ENCODE measurements around the gene WASL.
"Not testable (repeated sequence)": the region's sequence is repeated elsewhere in the genome, so short reads cannot be mapped to it uniquely, and the experiment has no call there.

WASL gene

GRCh38 chr7:123769371-123769770, 20.6 kb upstream of the WASL start:
- no peak for DNase-seq (ENCODE audit: low read depth in 2 of 2)

- DNase-seq (ENCODE audit: low read depth in 2 of 2) = no peak
These were observed 19.7 kb upstream of the WASL start for GRCh38 chr7:123768493-123768892.

- DNase-seq (ENCODE audit: low read depth in 2 of 2) = no peak
These were observed 14.4 kb upstream of the WASL start for GRCh38 chr7:123763191-123763661.

DNA sequence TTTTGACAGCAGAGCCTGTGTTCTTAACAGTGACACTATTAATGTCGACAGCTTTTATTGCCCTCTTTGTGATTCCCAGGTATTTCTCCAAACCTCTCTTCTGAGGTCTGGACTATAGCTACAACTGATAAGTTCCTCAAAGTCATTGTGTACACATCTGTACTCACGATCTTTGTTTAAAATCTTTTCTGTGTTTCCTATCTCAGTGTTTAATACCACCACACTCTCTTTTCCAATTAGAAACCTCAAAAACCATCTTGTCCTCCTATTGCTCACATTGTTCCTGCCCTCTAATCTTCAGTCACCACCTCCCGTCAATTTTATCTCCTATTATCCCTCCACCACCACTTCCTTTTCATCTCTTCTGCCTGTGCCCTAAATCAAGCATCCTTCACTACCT, 12.9 kb upstream of the WASL start:
- no peak for DNase-seq (ENCODE audit: low read depth in 2 of 2)

- no peak for DNase-seq (ENCODE audit: low read depth in 2 of 2)
These were observed 8.3 kb upstream of the WASL start for GRCh38 chr7:123757095-123757494.

- DNase-seq (ENCODE audit: low read depth in 2 of 2) = no peak
These were observed 6.5 kb upstream of the WASL start for GRCh38 chr7:123755338-123755737.

- DNase-seq (ENCODE audit: low read depth in 2 of 2) = no peak
These were observed 5.6 kb upstream of the WASL start for GRCh38 chr7:123754271-123754871.

- no peak for DNase-seq (ENCODE audit: low read depth in 2 of 2)
These were observed 3.7 kb upstream of the WASL start for GRCh38 chr7:123752534-123752933.

GRCh38 chr7:123751821-123752220, 3.0 kb upstream of the WASL start:
- DNase-seq (ENCODE audit: low read depth in 2 of 2) = no peak

DNA sequence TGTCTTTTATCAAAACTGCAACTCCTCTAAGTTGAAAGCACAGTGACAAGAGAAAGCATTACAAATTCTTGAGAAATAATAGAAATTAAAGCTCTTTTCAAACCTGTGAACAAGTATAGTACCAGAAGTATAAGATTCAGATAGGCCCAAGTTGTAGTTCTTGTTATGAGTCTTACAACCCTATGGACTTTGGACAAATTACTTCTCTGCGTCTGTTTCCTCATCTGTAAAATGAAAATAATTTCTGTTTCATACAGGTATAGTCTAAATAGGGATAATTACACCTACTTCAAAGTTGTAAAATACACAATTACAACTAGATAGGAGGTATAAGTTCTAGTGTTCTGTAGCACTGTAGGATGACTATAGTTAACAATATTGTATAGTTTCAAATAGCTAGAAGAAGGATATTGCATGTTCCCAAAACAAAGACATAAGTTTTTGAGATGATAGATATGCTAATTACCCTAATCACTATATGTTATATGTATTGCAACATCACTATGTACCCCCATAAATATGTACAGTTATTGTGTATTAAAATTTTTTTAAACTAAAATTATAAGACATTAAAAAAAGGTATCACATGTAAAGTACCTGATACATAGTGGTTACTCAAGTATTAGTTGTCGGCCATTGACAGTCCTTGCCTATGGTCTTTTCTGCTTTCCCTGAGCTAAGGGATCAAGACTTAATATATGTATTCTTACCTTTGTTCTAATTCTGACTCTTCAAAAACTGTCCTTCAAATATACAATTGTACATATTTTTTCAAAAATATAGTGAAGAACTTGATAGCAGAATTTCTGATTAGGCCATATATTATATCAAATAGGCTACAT, 1.8 kb upstream of the WASL start:
- no peak for DNase-seq (ENCODE audit: low read depth in 2 of 2)

GRCh38 chr7:123749537-123749857, 694 bp upstream of the WASL start:
- no peak for DNase-seq (ENCODE audit: low read depth in 2 of 2)

DNA sequence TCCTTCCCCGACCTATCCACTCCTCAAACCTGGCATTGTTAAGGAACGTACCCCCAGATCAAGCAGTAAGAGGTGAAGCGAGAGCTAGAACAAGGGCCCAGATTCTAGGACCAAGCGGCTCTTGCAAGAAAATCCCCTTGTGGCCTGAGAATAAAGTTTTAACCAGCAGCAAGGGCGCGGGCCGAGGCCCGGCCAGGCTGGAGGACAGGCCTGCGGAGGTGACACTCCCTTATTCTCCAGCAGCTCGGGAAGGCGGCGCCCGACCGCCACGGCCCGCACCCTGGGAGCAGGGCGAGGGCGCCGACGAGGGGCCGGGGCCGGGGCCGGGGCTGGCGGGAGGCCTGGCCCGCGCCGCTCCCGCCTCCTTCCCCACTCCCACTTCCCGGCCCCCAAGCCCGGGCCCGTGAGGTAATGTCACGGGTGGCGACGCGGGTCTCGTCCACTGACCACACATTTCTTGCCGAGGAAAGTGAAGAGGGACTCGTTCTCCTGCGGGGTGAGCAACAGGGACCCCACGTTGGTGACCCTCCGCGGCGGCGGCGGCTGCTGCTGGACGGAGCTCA, 551 bp downstream of the WASL start:
- no peak for DNase-seq (ENCODE audit: low read depth in 2 of 2)

DNA sequence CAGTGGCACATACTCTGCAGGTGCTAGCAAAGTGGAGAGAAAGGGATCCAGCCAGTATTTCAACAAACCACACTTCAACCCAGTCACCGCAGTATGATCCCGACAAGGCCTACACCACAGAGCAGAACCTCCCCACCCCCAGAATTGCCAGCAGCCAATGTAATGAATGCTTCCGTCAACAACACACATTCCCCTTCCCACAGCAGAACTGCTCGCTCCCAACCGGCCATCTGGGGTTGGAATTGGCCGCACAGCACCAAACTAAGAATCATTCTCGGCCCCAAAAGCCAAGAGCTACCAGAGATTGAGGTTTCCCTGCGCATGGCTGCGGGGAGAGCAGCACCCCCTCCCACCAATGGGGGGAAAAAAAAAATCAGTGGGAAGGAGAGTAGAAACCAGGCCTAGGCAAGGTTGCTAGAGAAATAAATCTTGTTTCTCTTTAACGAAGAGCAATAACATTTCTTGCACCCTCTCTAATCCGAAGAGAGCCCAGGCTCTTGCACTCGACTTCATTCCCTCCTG, 1.1 kb downstream of the WASL start:
- no peak for DNase-seq (ENCODE audit: low read depth in 2 of 2)

- no peak for DNase-seq (ENCODE audit: low read depth in 2 of 2)
These were observed 1.8 kb downstream of the WASL start for GRCh38 chr7:123746931-123747488.

DNA sequence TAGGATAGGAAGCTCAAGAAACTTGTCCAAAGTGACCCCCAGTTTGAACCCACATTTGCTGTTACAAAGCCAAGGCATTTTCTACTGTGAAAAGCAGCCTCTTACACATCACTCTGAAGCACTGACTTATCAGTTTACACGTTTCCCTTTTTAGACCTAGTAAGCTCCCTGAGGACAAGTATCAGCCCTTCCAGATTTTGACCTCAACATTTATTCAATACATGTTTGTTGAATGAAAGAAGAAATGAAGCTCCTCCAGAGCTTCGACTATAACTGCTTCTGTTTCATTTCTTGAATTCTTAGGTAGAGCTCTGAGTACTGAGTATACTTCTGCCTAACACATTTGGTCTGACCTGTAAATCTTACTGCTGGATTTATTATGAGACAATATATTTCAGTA, 2.7 kb downstream of the WASL start:
- DNase-seq (ENCODE audit: low read depth in 2 of 2) = no peak

DNA sequence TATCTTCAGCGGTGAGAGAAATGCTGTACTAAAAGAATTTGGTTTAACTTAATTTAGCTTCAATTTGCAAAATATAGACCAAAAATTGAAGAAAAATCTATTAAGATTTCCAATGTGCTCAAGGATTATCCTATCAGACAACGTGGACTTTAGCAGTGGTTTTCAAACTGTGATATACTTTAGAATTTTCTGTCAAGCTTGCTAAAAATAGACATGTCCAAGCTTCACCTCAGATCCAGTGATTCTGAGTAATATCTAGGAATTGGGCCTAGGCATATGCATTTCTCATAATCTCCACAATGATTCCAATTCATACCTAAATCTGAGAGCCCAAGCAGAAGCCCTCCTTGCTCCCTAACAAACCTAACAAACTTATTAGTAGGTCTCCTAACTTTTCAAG, 3.4 kb downstream of the WASL start:
- no peak for DNase-seq (ENCODE audit: low read depth in 2 of 2)

- DNase-seq (ENCODE audit: low read depth in 2 of 2) = no peak
These were observed 4.4 kb downstream of the WASL start for GRCh38 chr7:123744416-123744815.

- no peak for DNase-seq (ENCODE audit: low read depth in 2 of 2)
These were observed 6.9 kb downstream of the WASL start for GRCh38 chr7:123741940-123742339.

DNA sequence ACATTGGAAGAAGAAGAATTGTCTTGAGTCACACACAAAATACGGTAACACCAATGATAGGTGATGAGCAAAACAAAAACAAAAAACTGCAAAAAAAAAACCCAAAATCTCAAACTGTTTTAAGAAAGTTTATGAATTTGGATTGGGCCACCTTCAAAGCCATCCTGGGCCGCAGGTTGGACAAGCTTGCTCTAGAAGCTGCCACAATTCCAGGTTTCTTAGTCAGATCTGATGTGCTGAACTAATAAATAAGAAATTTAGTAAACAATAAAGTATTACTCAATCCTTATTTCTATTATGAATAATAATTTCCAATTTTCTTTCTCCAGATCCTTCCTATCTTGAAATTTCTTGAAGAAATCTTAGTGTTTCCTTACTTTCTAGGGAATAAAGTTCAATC, 10.0 kb downstream of the WASL start:
- no peak for DNase-seq (ENCODE audit: low read depth in 2 of 2)

DNA sequence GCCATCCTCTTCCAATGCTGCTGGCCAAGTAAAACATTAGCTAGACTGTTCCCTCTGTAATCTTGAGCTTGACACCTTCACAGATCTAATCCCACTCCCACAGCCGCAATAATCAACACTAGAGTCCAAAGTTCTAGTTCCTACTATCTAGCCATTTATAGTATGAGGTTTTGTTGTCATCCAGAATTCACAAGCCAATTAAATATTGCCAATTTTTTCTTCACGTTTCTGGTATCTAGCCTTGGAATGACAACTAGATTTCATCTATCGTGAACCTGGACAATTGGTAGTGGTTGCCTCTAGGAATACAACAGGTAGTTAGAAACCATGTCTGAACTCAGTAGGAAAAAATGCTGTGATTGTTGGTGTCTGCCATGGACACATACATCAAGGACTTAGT, 10.4 kb downstream of the WASL start:
- DNase-seq (ENCODE audit: low read depth in 2 of 2) = no peak

- DNase-seq (ENCODE audit: low read depth in 2 of 2) = not testable (repeated sequence)
These were observed 11.6 kb downstream of the WASL start for GRCh38 chr7:123737168-123737674.

DNA sequence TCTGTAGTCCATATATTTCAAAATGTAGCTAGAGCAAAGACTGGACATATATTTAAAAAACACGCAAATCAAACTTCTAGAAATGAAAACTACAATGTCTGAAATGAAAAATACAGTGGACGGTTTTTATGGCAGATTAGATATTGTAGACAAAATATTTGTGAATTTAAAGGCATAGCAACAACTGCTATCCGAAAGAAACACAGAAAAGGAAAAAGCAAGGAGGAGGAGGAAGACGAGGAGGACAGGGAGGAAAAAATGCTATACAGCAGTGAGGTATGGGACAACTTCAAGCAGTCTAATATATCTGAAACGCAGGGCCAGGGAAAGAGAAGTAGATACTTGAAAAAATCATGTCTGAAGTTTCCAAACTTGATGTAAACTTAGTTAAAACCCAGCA, 13.3 kb downstream of the WASL start:
- no peak for DNase-seq (ENCODE audit: low read depth in 2 of 2)

All from activated CD8-positive, alpha-beta memory T cell treated with anti-CD3 and anti-CD28 coated beads for 4 hours (primary cell).